ENCODE data around the gene RBM33.

DNA sequence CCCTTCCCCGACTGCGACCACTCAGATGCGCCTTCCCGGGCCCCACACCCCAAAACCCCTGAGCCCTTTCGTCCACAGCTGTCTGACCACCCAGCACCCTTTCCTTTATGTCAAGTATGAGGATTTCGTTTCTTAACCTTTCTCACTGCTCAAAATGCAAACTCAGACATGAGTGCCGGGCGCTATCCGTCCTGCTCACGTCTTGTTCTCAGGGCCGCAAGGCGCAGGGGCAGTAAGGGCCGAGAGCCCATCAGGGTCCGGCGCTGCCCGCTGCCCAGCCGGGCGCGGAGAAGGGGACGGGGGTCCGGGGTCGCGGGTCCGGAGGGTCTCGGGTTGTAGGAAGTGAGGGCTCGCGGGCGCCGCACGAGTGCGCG, 670 bp upstream of the RBM33 start:
- TF ChIP-seq, protein P1, sequence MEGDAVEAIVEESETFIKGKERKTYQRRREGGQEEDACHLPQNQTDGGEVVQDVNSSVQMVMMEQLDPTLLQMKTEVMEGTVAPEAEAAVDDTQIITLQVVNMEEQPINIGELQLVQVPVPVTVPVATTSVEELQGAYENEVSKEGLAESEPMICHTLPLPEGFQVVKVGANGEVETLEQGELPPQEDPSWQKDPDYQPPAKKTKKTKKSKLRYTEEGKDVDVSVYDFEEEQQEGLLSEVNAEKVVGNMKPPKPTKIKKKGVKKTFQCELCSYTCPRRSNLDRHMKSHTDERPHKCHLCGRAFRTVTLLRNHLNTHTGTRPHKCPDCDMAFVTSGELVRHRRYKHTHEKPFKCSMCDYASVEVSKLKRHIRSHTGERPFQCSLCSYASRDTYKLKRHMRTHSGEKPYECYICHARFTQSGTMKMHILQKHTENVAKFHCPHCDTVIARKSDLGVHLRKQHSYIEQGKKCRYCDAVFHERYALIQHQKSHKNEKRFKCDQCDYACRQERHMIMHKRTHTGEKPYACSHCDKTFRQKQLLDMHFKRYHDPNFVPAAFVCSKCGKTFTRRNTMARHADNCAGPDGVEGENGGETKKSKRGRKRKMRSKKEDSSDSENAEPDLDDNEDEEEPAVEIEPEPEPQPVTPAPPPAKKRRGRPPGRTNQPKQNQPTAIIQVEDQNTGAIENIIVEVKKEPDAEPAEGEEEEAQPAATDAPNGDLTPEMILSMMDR (conservative IDR thresholded peaks at IDR 0.05) = no peak
- TF ChIP-seq ZFX (IDR thresholded peaks at IDR 0.05) = no peak

Measured in C4-2B (cell line).